ENCODE results near the gene PPP1R12B.
"Not testable (repeated sequence)": the region's sequence is repeated elsewhere in the genome, so short reads cannot be mapped to it uniquely, and the experiment has no call there.

The PPP1R12B gene

DNA sequence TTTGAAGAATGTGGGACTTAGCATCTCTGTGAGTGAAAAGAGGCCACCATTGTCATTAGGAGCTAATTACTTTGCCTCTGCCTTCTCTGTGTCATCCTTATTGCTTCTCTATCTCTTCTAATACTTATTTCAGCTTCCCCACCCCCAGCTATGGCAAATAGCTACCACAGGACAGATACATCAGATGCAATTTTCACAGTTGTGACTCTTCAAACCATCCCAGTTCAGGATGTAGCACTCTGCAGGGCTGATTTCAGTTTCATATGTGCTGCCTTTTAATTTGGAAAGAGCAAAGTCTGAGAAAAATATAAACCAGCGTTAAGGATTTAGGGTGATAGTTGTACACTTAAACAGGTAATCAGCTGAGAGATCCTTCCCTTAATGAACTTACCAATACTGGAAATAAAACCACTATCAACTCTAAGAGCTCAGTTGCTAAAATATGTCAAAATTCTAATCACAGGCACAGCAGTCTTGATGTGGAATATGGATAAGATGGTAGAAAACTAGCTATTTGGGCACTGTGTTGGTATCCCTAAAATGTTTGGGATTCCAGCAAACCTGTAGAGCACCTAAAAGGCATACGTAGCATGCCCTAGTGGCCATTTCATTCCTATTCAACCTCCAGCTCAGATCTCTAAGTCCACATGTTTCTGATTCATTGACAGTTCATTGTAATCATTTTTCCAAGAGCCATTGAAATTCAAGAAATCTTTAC, 213.4 kb downstream of the PPP1R12B start:
- no peak for DNase-seq (ENCODE audit: low read depth)

DNA sequence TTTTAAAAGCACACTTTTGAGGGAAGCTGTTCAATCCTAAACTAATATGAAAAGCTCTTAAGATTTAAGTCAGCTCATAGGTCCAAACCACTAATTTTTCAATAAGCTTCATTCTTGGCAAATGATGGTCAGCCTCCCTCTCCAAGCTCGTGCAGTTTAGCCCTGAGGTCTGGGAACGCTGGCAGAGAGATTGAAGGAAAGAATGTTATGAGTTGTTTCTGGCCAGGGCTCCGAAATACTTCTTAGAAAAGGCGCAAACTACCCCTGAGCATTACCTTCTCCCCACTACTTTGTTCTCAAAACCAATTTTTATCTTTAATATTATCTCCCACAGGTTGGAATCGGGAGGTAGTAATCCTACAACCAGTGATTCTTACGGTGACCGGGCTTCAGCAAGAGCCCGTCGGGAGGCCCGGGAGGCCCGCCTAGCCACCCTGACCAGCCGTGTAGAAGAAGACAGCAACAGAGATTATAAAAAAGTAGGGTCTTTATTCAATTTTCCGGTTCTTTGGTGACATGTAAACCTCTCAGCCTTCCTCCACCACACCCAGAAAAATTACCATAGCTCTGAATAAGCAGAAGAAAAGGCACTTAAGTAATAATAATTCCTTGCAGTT, 214.1 kb downstream of the PPP1R12B start:
- no peak for DNase-seq (ENCODE audit: low read depth)

DNA sequence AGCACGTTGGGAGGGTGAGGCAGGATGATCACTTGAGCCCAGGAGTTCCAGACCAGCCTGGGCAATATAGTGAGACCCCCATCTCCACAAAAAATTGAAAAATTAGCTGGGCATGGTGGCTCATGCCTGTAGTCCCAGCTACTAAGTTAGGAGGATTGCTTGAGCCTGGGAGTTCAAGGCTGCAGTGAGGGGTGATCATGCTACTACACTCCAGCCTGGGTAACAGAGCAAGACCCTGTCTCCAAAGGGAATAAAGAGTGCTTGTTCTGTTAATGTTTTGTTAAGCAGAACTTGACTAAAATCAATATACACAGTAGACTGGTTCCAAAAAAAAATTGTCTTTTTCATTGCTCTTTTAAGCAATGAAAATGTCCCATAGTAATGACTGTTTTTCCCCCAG, 215.3 kb downstream of the PPP1R12B start:
- no peak for DNase-seq (ENCODE audit: low read depth)

DNA sequence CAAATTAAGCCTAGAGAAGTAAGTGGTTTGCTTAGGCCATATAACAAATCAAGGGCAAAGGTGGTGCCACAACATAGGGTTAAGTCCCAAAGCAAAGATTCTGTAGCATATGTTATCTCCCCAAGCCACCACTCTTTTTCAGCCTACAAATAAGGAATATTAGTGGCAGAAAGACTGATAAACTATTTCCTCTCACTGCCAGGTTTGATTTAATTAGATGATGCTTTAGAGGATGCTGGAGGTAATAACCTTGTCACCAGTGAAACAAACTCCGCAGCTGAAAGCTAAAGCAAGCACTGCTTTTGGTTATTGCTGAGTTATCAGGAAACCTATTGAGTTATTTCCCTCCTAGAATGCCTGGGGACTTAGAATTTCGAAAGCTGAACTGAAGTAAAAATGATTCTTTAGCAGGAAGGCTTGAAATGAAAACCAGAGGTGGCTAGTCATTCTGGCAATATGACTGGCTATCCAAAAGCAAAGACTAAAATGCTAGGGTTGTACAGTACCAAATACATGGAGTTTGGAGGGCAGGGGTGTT, 216.5 kb downstream of the PPP1R12B start:
- no peak for DNase-seq (ENCODE audit: low read depth)

DNA sequence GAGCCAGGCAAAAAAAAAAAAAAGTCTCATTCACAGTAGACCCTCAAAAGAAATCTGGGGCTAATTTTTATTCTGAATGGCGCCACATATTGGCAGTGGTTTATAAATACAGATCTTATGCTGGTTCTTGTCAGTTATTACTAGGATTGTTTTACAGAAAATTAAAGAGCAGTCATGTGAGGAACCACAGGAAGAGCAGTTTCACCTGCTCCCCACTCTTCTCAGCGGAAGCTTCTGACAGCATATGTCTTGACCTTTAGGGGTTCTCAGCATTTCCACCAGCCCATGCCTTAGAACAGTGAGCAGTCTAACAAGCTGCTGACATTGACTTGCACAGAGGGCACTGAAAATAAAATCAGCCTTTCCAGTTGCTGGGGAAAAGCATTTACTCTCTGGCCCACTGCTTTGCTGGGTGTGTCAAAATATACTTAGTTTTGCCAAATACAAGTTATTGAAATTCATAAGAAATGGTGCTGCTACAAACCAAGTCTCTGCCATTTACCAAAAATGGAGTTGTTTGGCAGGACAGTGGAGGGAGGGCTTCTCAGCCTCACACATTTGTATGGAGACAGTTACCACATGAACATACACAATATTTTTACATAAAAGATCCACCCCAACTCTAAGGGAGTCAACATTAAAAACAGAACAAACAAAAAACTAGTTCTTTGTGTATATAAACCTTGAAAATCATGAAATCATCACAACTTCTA, 217.5 kb downstream of the PPP1R12B start:
- no peak for DNase-seq (ENCODE audit: low read depth)

DNA sequence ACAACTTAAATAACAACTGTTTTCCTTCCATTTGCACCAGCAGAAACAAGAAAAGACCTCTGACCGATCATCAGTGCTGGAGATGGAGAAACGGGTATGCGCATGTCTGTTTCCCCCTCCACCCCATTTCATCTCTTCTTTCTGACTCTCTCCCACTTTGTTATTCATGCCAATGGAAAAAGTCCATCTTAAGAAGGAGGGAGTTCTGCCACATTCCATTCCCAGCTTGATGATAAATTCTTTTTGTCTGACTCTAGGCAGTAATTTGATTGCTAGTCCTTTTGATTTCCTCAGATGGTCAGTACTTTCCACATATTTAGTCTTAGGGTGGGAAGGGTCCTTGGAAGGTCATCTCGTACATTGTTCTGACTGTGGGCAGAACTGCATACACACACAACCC, 219.2 kb downstream of the PPP1R12B start:
- DNase-seq (ENCODE audit: low read depth) = no peak

DNA sequence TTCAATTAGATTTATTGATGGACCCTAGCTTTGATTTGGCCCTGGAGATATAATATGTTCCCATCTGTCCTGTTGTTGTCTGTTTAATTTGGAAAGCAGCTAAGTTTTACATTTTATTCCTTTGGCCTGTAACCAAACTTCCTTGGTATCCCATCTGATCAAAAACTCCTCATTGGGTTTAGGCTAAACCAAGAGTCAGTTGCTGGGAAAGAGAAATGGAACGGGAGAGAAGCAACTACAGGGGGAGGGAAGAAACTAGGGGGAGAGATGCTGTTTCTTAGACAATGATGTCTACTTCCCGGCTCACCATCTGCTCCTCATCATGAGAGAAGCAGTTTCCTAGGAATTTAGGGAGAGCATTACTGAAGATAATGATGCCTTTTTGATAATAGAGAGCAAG, 219.9 kb downstream of the PPP1R12B start:
- DNase-seq (ENCODE audit: low read depth) = no peak

DNA sequence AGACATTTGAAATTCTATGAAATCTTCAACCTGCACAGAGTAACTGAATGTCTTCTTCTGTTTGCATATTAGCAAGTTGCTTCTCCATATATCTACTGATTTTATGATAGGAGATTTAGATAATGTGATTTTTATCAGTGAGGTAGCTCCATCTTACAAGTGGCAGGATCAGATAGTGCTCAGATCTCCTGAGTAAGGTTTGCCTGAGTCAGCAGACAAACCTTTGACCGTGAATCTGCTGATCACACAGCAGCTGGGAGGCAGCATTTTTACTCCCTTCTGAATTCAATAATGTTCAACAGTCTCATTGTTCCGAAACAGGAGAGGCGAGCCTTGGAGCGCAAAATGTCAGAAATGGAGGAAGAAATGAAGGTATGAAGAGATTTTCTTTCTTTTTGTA, 220.3 kb downstream of the PPP1R12B start:
- DNase-seq (ENCODE audit: low read depth) = no peak

DNA sequence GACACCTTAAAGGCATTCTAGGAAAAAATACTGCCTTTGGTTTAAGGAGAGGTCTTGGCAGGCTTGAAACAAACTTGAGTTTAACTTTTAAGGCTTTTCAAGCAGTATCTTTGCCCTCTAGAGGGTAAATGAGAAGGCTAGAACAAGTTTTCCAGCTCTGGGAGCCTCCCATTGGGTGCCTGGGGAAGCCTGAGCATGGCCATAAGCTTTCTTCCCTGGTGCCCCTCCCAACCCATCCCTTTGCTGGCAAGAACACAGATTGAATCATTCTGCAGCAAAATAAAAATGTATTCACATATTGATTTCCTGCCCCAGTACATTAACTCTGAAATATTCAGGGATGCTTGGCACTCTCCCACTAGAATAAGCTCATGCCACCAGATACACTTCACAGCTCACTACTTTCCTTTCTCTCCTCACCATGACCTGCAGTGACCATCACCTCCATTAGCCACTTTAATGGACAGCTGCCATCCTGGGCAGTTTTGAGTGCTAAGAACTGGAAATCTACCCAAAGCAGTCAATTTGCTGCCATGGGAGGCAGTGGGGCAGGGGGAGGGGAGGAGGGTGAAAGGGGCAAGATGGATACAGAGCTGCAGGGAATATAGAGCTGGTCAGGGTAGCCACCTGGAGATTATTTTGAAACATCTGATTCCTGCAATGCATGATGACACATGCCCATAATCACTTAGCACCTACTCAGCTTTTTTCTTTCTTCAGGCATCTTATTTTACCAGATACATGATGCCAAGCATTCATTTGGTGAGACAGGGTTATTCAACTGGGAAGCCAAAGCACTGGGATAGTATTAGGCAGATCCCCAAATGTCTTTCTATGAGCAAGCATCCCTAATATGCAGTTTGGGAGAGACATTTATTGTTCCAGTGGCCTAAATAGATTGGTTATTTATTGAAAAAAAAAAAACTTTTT, 221.2 kb downstream of the PPP1R12B start:
- DNase-seq (ENCODE audit: low read depth) = no peak

DNA sequence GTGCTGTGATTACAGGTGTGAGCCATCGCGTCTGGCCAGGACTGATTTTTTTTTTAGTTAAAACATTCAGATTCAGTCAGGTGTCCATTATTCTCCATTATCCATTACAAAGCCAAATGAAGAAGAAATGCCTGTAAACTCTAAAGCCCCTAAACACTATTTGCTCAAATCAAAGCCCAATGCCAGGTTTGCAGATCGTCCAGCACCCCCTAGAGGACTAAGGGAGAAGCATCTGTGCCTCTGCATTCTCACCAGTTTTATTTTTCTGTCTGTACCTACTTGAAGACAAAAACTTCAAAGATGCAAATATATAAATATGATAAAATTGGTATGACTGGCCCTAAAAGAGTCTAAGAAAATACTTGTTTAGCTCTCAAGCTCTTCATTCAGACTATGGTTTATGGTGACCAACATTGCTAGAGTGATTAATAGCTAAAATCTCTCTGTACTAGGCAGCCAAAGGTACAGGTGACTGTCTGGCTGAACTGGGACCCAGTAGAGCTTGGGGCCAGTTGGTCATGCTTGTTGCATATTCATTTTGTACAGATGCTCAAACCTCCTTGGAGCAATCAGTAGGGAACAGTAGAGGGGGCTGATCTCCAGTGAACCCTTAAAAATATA, 223.3 kb downstream of the PPP1R12B start:
- no peak for DNase-seq (ENCODE audit: low read depth)

DNA sequence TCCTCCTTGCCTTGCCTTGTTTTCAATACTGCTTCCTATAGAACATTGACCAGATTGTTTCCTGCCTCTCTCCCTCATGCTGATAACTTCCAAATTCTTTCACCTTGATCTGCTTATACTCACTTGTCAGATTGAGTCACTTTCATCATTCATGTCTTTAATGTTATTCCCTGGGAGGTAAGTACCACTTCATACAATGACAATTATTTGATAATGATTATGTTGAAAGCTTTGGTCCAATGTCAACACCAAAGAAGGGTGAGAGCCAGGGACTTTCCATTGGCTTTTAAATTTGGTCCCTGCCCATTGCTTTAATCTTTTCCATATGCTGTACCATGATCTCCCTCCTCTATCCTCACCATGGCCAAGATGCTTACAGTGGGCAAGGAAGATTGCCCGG, 224.4 kb downstream of the PPP1R12B start:
- DNase-seq (ENCODE audit: low read depth) = no peak

DNA sequence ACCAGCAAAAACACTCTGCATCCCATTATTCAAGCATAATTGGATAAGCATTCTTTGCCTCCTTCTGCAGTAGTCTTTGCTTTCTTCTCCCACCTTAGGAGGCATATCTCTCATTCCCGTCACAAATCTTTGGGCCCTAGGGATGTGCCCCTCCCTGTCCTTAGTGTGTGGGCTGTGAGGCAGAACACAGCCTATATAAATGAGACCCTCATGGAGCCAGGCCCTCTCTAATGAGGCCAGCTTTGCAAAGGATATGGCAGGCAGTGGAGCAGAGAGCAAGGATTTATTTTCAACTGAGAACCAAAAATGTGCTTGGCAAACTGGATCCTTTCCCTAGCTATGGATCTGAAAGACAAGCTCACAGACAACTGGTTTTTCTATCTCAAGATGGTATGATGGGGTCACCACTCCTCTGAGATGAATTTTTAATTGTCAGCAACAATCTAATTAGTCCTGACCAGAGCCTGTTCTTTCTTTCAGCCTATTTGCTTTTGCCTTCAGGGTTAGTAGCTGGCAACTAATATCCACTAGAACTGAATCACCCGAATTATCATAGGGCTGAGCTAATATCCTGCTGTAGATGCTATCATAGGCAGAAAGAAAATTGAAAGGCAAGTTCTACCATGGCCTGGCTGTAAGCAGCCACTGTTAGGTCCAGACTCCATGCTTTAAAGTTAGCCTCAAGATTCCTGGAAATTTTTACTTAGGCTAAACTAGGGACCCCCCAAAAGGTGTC, 227.6 kb downstream of the PPP1R12B start:
- no peak for DNase-seq (ENCODE audit: low read depth)

DNA sequence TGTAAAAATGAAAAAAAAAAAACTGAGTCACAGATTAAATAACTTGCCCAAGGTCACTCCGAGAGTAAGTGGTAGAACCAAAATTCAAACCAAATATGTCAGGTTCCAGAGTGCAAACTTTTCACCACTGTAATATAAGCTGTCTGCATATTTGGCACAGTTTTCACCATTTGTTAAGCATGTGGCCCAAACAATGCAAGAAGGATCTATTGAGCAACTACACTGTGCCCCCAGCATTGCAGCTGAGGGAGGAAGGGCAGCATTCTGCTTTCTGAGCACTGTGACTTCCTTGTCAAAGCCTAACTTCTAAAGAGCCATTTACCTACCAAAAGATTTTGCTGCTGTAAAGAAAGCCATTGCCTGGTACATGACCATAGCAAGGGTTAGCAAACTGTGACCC, 228.3 kb downstream of the PPP1R12B start:
- DNase-seq (ENCODE audit: low read depth) = no peak

DNA sequence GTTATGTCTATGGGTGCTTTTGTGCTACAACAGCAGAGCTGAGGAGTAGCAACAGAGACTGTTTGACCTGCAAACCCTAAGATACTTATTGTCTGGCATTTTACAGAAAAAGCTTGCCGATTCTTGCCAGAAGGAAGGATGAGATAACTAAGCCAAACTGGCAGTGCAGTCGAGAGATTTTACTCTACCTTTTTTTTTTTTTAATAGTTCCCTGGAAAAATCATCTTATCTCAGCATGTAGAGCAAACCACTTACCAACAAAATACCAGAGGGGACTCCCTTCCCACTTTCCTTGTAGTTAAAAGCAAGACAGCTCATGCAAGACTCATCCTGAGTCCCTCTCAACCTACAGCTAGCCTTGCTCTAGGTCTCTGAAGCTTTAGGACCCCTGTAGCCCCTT, 228.9 kb downstream of the PPP1R12B start:
- DNase-seq (ENCODE audit: low read depth) = no peak

DNA sequence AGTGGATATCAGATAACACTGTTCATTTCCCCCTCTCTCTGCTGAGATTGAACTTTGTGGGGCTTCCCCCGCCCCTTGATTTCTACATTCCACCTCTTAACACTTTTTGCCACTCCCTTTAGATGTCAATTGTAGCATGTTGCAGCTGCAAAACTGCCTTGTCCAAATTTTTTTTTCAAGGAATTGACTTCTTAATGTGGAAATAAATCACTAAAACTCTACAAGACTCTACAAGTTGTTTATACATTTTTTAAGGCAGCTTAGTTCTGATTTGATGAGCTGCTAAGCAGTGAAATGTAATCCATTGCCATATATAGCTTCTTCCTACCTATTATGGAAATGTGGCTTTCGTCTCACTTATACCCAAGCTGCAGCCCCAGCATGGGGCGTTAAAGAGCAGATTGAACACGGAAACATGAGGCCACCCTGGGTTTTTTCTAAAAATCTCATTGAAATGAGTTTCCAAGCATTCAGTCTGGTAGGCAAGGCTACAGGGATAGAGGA, 229.6 kb downstream of the PPP1R12B start:
- DNase-seq (ENCODE audit: low read depth) = no peak

DNA sequence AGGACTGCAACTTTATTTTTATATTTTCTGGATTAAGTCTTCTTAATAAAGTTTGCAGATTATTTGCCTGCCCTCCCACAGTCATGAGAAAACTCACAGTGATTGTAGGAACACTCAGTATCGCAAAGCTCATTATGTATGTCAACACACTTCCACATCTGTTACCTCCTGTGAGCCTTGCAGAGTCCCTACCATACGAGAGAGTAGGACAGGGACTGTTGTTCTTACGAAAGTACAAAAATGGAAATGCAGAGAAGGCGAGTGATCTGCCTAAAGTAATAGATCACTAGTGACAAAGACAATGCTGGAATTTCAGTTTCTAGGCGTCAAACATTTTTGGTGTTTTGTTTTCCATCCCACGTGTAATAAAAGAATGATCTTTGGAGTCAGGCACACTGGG, 230.1 kb downstream of the PPP1R12B start:
- DNase-seq (ENCODE audit: low read depth) = no peak

DNA sequence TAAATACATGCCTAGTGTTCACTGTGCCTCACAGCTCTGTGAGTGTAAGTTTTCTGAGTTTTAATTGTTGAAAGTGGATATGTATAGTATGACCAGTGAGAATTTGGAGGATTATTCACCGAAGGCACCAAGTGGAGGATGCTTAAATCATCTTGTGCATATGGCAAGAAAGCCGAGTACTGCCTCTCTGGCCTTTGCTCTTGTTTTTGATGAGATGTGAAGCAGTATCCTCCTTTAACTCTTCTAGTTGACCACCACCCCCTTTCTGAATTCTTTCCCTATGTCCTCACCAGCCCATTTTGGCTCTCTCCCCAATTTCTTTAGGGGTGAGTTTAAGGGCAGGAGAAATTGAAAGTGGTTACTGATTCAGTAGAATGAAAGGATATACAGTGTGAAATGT, 231.3 kb downstream of the PPP1R12B start:
- DNase-seq (ENCODE audit: low read depth) = no peak

DNA sequence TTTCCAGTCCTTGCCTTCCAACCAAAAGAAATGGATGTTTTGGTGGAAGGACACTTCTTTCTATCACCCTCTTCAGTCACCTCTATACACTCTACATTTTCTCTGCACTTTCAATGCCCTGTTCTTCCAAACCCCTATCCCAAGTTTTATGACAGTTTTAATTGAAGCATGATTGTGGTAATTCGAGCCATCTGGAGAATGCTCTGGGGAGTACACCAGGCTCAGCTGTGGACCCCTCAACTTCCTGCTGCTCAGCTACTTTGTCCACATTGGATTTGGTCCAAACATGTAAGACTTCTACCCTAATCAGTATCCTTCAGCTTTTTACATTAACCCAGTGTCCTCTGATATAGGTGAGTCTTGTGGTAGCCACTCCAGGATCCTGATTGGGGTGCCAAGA, 232.1 kb downstream of the PPP1R12B start:
- DNase-seq (ENCODE audit: low read depth) = no peak

DNA sequence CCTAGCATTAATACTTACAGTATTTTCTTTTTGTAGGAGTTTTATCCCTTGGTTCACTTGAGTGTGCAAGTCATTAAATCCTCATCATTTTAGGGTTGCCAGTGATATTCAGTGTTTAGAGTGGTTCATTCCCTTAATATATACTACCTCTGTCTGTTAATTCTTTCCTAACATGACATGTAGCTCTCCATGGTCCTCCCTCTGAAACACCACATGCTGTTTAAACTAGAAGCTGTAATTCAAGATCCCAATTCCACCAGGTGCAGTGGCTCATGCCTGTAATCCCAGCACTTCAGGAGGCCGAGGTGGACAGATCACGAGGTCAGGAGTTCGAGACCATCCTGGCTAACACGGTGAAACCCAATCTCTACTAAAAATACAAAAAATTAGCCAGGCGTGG, 233.9 kb downstream of the PPP1R12B start:
- DNase-seq (ENCODE audit: low read depth) = not testable (repeated sequence)

DNA sequence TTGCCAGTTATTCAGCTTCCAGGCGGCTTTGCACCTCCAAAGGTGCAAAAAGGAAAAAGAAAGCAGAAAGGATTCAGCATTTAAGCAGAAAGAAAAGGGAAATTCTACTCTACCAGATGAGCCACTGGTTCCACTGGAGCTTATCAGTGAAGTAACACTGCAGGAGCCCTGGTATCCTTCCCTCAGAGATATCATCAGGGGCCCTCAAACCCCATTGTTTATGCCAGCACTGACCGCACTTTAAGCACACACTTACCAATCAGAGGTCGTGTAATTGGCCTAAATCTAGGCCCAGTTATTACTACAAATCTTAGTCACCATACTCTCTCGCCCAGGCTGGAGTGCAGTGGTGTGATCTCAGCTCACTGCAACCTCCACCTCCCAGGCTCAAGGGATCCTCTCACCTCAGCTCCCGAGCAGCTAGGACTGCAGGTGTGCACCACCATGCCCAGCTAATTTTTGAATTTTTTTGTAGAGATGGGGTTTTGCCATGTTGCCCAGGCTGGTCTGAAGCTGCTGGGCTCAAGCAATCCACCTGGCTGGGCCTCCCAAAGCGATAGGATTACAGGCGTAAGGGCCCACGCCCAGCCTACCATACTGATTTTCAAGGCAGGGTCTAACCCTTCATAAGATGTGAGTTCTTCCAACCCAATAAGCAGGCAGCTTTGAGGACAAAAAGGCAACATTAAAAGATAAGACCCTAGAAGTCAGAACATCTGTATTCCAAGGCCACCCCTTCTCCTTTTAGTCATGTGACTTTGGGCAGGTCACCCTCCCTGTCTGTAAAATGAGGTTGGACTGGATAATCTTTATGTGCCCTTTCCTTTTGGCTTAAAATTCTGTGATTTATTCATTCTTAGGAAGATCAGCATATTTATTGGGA, 236.4 kb downstream of the PPP1R12B start:
- no peak for DNase-seq (ENCODE audit: low read depth)
